GM12892 (cell line): ENCODE results near the gene URI1.
"Not testable (repeated sequence)": the region's sequence is repeated elsewhere in the genome, so short reads cannot be mapped to it uniquely, and the experiment has no call there.

Experiments used
- DNase-seq: peaks from one replicate; pipeline ENCODE4 v3.0.0; 2011; ENCODE audit not compliant: insufficient read length
- FAIRE-seq: peaks from 2 replicates; lab custom pipeline; 2011; peaks lifted over from hg19 to GRCh38; lab: Jason Lieb, UNC
- POLR2A ChIP-seq: IDR thresholded peaks from 2 replicates; pipeline ENCODE4 v1.6.1; 2011; ENCODE audit warnings: low read depth, low read length, control low read depth
- POLR2AphosphoS5 ChIP-seq: IDR thresholded peaks from 2 replicates; pipeline ENCODE4 v1.6.1; 2011; ENCODE audit warnings: low read depth, low read length, control low read depth
- TAF1 ChIP-seq: IDR thresholded peaks from 2 replicates; pipeline ENCODE4 v1.6.1; 2011; ENCODE audit warnings: low read depth, mild to moderate bottlenecking, control low read depth, low read length, borderline replicate concordance

Gene URI1

GRCh38 chr19:29944390-29945012 is 2.5 kb downstream of the URI1 start:
- DNase-seq (no peak), FAIRE-seq (no peak)
- TF ChIP-seq POLR2A (no peak), TAF1 (no peak), POLR2AphosphoS5 (no peak)

GRCh38 chr19:29945017-29945416 is 3.0 kb downstream of the URI1 start:
- DNase-seq (no peak), FAIRE-seq (no peak)
- no peak for TF ChIP-seq TAF1
- no peak for TF ChIP-seq POLR2A
- TF ChIP-seq POLR2AphosphoS5, result no peak

- TF ChIP-seq POLR2A, result no peak
- no peak for TF ChIP-seq POLR2AphosphoS5
- TF ChIP-seq TAF1, result no peak
- DNase-seq (no peak), FAIRE-seq (no peak)
Measured at GRCh38 chr19:29945433-29945832, 3.4 kb downstream of the URI1 start.

- no peak for DNase-seq
Measured at GRCh38 chr19:29946645-29947044, 4.6 kb downstream of the URI1 start.

GRCh38 chr19:29947871-29948270 is 5.8 kb downstream of the URI1 start:
- FAIRE-seq (no peak), DNase-seq (no peak)
- TF ChIP-seq POLR2A (no peak), TAF1 (no peak), POLR2AphosphoS5 (no peak)

More at GRCh38 chr19:29946645-29947044, 4.6 kb downstream of the URI1 start:
- no peak for FAIRE-seq
- TF ChIP-seq POLR2AphosphoS5, result no peak
- no peak for TF ChIP-seq TAF1
- no peak for TF ChIP-seq POLR2A

GRCh38 chr19:29948759-29949470 is 6.9 kb downstream of the URI1 start:
- not testable (repeated sequence) for FAIRE-seq, DNase-seq

- TF ChIP-seq TAF1, result no peak
- DNase-seq (no peak), FAIRE-seq (no peak)
Measured at GRCh38 chr19:29952177-29952576, 10.1 kb downstream of the URI1 start.

GRCh38 chr19:29952646-29953045 is 10.6 kb downstream of the URI1 start:
- TF ChIP-seq POLR2A (no peak), POLR2AphosphoS5 (no peak), TAF1 (no peak)
- DNase-seq (no peak), FAIRE-seq (no peak)

GRCh38 chr19:29953352-29954247 is 11.6 kb downstream of the URI1 start:
- DNase-seq, result no peak
- peak; percentile 27 for FAIRE-seq
- no peak for TF ChIP-seq POLR2AphosphoS5
- TF ChIP-seq TAF1, result no peak
- no peak for TF ChIP-seq POLR2A

- TF ChIP-seq POLR2AphosphoS5 (no peak), TAF1 (no peak)
- FAIRE-seq (no peak), DNase-seq (no peak)
Measured at GRCh38 chr19:29956855-29957254, 14.8 kb downstream of the URI1 start.

- FAIRE-seq (no peak), DNase-seq (no peak)
- TF ChIP-seq POLR2A (no peak), POLR2AphosphoS5 (no peak), TAF1 (no peak)
Measured at GRCh38 chr19:29961311-29961710, 19.3 kb downstream of the URI1 start.
